HepG2 (cell line): ENCODE data around the gene SMIM36. TPM values are rescaled to one million over a fixed set of nuclear protein-coding genes. Genes with fewer than 3 reads are reported as not detected.
"Not testable (repeated sequence)": the region's sequence is repeated elsewhere in the genome, so short reads cannot be mapped to it uniquely, and the experiment has no call there.

Experiments
- ARID3A ChIP-seq: IDR thresholded peaks from 2 replicates; pipeline ENCODE4 v1.6.1; 2012; ENCODE audit warnings: low read depth, low read length, improper control_type of control experiment
- BORCS8-MEF2B ChIP-seq: sonication (generic); formaldehyde crosslinking; IDR thresholded peaks from 2 replicates; pipeline ENCODE4 v1.8.0; 2022; ENCODE audit warnings: mild to moderate bottlenecking, missing genetic modification reagents
- CREB1 ChIP-seq, 2 experiments: fragments of 450-650 bp in 1 of 2; IDR thresholded peaks; 2 replicates each; pipeline ENCODE4 v1.6.1; 2016 to 2017; ENCODE audit warnings: control low read depth in 1 of 2, mild to moderate bottlenecking in 1 of 2, missing compliant biosample characterization in 1 of 2, missing genetic modification characterization in 1 of 2
- FOXP1 ChIP-seq, 2 experiments: fragments of 450-650 bp in 1 of 2; IDR thresholded peaks; 2 replicates each; pipeline ENCODE4 v1.6.1; 2017 to 2018; ENCODE audit warnings: antibody characterized with exemption in 1 of 2
- GATAD1 ChIP-seq: IDR thresholded peaks from 2 replicates; pipeline ENCODE4 v1.6.1; 2016; ENCODE audit warnings: missing genetic modification reagents, missing compliant biosample characterization
- GFI1 ChIP-seq: sonication (generic); formaldehyde crosslinking; IDR thresholded peaks from 2 replicates; pipeline ENCODE4 v1.5.0; 2020; ENCODE audit warnings: missing genetic modification reagents, mild to moderate bottlenecking, borderline replicate concordance
- POLR2G ChIP-seq: fragments of 200-400 bp; formaldehyde crosslinking; IDR thresholded peaks from 2 replicates; pipeline ENCODE4 v1.6.1; 2018; ENCODE audit warnings: mild to moderate bottlenecking, low read depth, low read length, moderate library complexity
- TBX3 ChIP-seq: fragments of 450-650 bp; IDR thresholded peaks from 2 replicates; pipeline ENCODE4 v1.6.1; 2017; ENCODE audit warnings: antibody characterized with exemption, mild to moderate bottlenecking, inconsistent platforms, borderline replicate concordance
- ZNF747 ChIP-seq: sonication (generic); formaldehyde crosslinking; IDR thresholded peaks from 2 replicates; pipeline ENCODE4 v1.8.1; 2023; ENCODE audit warnings: missing genetic modification reagents, mild to moderate bottlenecking, borderline replicate concordance
- ZNF770 ChIP-seq: sonication (generic); formaldehyde crosslinking; IDR thresholded peaks from 2 replicates; pipeline ENCODE4 v1.5.0; 2020; ENCODE audit warnings: mild to moderate bottlenecking, missing genetic modification reagents
- ZNF788 ChIP-seq: sonication (generic); formaldehyde crosslinking; IDR thresholded peaks from 2 replicates; pipeline ENCODE4 v1.5.0; 2020; ENCODE audit warnings: mild to moderate bottlenecking, missing genetic modification reagents, borderline replicate concordance
- polyA plus RNA-seq, 8 experiments: library from polyadenylated mRNA; depleted of rRNA in 3 of 8; stranded (reverse) in 7 of 8; unstranded in 1 of 8; fragments of >200 nt; fragmentation: Illumina TruSeq in 4 of 8; extraction: Trizol in 4 of 8; gene quantifications; 2 replicates each; pipeline versions ENCODE4 v1.2.1 to v1.2.3, GENCODE V29; 2011 to 2016; ENCODE audit warnings: low read depth in 4 of 8, missing spikeins in 1 of 8, mixed read lengths in 1 of 8; ENCODE audit not compliant: insufficient read depth in 1 of 8
- total RNA-seq, 5 experiments: library from RNA; depleted of rRNA; stranded (reverse); fragments of >200 nt; fragmentation: Illumina TruSeq; extraction: Trizol; gene quantifications; 2 replicates each; pipeline ENCODE4 v1.2.3, GENCODE V29; 2016; ENCODE audit warnings: low read depth in 1 of 5
- TF ChIP-seq, protein P1 (sequence below): sonication (generic); formaldehyde crosslinking; IDR thresholded peaks from 2 replicates; pipeline ENCODE4 v1.4.0; 2020; ENCODE audit warnings: missing genetic modification reagents

The SMIM36 gene
- total and polyA plus RNA-seq, 2 of the 13 experiments (the other 11 are each of a cell fraction or from before 2014, with no cell fraction given), result not detected

DNA sequence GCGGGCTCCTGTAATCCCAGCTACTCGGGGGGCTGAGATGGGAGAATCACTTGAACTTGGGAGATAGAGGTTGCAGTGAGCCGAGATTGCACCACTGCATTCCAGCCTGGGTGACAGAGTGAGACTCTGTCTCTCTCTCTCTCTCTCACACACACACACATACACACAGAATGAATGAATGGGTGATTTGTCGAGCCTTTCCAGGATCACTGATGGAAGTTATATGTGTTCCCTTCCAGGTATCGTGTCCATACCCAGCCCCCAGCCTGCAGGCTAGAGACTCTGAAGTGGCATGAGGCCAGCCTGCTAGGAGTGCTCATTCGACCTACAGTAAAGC, 88.5 kb downstream of the SMIM36 start (continued):
- TF ChIP-seq, protein P1, sequence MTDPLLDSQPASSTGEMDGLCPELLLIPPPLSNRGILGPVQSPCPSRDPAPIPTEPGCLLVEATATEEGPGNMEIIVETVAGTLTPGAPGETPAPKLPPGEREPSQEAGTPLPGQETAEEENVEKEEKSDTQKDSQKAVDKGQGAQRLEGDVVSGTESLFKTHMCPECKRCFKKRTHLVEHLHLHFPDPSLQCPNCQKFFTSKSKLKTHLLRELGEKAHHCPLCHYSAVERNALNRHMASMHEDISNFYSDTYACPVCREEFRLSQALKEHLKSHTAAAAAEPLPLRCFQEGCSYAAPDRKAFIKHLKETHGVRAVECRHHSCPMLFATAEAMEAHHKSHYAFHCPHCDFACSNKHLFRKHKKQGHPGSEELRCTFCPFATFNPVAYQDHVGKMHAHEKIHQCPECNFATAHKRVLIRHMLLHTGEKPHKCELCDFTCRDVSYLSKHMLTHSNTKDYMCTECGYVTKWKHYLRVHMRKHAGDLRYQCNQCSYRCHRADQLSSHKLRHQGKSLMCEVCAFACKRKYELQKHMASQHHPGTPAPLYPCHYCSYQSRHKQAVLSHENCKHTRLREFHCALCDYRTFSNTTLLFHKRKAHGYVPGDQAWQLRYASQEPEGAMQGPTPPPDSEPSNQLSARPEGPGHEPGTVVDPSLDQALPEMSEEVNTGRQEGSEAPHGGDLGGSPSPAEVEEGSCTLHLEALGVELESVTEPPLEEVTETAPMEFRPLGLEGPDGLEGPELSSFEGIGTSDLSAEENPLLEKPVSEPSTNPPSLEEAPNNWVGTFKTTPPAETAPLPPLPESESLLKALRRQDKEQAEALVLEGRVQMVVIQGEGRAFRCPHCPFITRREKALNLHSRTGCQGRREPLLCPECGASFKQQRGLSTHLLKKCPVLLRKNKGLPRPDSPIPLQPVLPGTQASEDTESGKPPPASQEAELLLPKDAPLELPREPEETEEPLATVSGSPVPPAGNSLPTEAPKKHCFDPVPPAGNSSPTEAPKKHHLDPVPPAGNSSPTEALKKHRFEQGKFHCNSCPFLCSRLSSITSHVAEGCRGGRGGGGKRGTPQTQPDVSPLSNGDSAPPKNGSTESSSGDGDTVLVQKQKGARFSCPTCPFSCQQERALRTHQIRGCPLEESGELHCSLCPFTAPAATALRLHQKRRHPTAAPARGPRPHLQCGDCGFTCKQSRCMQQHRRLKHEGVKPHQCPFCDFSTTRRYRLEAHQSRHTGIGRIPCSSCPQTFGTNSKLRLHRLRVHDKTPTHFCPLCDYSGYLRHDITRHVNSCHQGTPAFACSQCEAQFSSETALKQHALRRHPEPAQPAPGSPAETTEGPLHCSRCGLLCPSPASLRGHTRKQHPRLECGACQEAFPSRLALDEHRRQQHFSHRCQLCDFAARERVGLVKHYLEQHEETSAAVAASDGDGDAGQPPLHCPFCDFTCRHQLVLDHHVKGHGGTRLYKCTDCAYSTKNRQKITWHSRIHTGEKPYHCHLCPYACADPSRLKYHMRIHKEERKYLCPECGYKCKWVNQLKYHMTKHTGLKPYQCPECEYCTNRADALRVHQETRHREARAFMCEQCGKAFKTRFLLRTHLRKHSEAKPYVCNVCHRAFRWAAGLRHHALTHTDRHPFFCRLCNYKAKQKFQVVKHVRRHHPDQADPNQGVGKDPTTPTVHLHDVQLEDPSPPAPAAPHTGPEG (CRISPR knock-in tag), result peak; percentile 47; the same call in 1 of the 2 replicates
- TF ChIP-seq GFI1 (CRISPR knock-in tag), result peak; percentile 77
- peak; percentile 16; the same call in 1 of the 2 replicates for TF ChIP-seq ZNF788
- TF ChIP-seq ZNF770 (CRISPR knock-in tag), result peak; percentile 48; the same call in 1 of the 2 replicates
- 0 out of 2 replicates have a peak, but pooled peaks have one; percentile 18 for TF ChIP-seq ARID3A
- not testable (repeated sequence) for TF ChIP-seq FOXP1 (IDR thresholded peaks at IDR 0.05); CREB1 (CRISPR knock-in tag; IDR thresholded peaks at IDR 0.05)
- 0 out of 2 replicates have a peak, but pooled peaks have one; percentile 37 for TF ChIP-seq FOXP1 (CRISPR knock-in tag; IDR thresholded peaks at IDR 0.05)
- 0 out of 2 replicates have a peak, but pooled peaks have one; percentile 30 for TF ChIP-seq ZNF747
- 0 out of 2 replicates have a peak, but pooled peaks have one; percentile 33 for TF ChIP-seq BORCS8-MEF2B
- peak; percentile 34; the same call in 1 of the 2 replicates for TF ChIP-seq TBX3
- peak; percentile 48; the same call in 1 of the 2 replicates for TF ChIP-seq GATAD1
- TF ChIP-seq CREB1 (IDR thresholded peaks at IDR 0.05), result 0 out of 2 replicates have a peak, but pooled peaks have one; percentile 16
- peak; percentile 56 for TF ChIP-seq POLR2G
